K562 (cell line): ENCODE measurements around the gene METTL8. TPM values are rescaled to one million over a fixed set of nuclear protein-coding genes. Genes with fewer than 3 reads are reported as not detected.
A peak's percentile ranks its signal among the peaks of the same experiment; 100 is the strongest.
"Not testable (repeated sequence)": the region's sequence is repeated elsewhere in the genome, so short reads cannot be mapped to it uniquely, and the experiment has no call there.

Source experiments
- ATAC-seq: fragments of 200-7000 bp; cut with Tn5 transposase; 3 replicates; pipeline ENCODE4 v1.9.1; 2020; ENCODE audit warnings: moderate library complexity
- BruUV-seq: library from RNA; stranded (reverse); fragments of 400-500 nt; replicated peaks from 2 replicates; lab custom pipeline; 2021; lab: Mats Ljungman, UMichigan
- CTCF ChIA-PET: fragments of 300-600 bp; formaldehyde crosslinking; extraction: SDS; loops from one replicate; lab custom pipeline; 2021; ENCODE audit warnings: low intra/inter-chr PET ratio; lab: Yijun Ruan, JAX
- POLR2A ChIA-PET: fragments of 300-600, 350-650 bp; sonication (Branson Sonifier 250); formaldehyde crosslinking; extraction: SDS; loops from one replicate; lab custom pipeline; 2021; ENCODE audit warnings: antibody characterized with exemption, inconsistent platforms; lab: Yijun Ruan, JAX
- DNase-seq, 4 experiments: peaks; one replicate each; pipeline versions ENCODE4 v3.0.0 to v3.0.0-alpha.2; 2011 to 2018; ENCODE audit warnings: low spot score in 3 of 4, mixed read lengths in 3 of 4; ENCODE audit errors: extremely low read depth in 1 of 4
- FAIRE-seq: peaks from 2 replicates; lab custom pipeline; 2011; peaks lifted over from hg19 to GRCh38; lab: Jason Lieb, UNC
- H2AFZ ChIP-seq: 2 replicates; pipeline ENCODE4 v1.6.0; 2011; ENCODE audit warnings: low read depth, low read length, control low read depth, inconsistent platforms
- H3K27ac ChIP-seq: fragments of 200-600 bp; 3 replicates; pipeline ENCODE4 v1.8.0; 2011; ENCODE audit warnings: low read depth, mild to moderate bottlenecking, control low read depth, inconsistent platforms, low read length, moderate library complexity, mixed read lengths; ENCODE audit errors: extremely low read depth
- H3K27me3 ChIP-seq, 2 experiments: fragments of 300-600 bp in 1 of 2; 2 replicates in 1 of 2; 3 replicates in 1 of 2; pipeline versions ENCODE4 v1.6.0 to v1.8.0; 2011; ENCODE audit warnings: inconsistent platforms in 2 of 2, low read length in 2 of 2, mild to moderate bottlenecking in 1 of 2, mixed read lengths in 1 of 2, moderate library complexity in 1 of 2; ENCODE audit not compliant: control insufficient read depth in 2 of 2, insufficient read depth in 2 of 2
- H3K36me3 ChIP-seq: fragments of 300-600 bp; 3 replicates; pipeline ENCODE4 v1.8.0; 2011; ENCODE audit warnings: mild to moderate bottlenecking, low read length, inconsistent platforms; ENCODE audit not compliant: control insufficient read depth, insufficient read depth
- H3K4me1 ChIP-seq, 2 experiments: fragments of 200-600 bp in 1 of 2; replicated peaks in 1 of 2; 2 replicates in 1 of 2; 3 replicates in 1 of 2; pipeline versions ENCODE4 v1.5.1 to v1.8.0; 2011; ENCODE audit warnings: inconsistent platforms in 2 of 2, low read length in 2 of 2, mild to moderate bottlenecking in 1 of 2, mixed read lengths in 1 of 2, moderate library complexity in 1 of 2; ENCODE audit not compliant: control insufficient read depth in 2 of 2, insufficient read depth in 2 of 2
- H3K4me2 ChIP-seq: 2 replicates; pipeline ENCODE4 v1.6.1; 2011; ENCODE audit warnings: low read length, control low read depth, inconsistent platforms, mixed read lengths; ENCODE audit not compliant: insufficient read depth
- H3K4me3 ChIP-seq: fragments of 200-600 bp; sonication (generic), shearing (Covaris generic); 2 replicates; pipeline ENCODE4 v1.5.1; 2016; ENCODE audit warnings: control low read depth, inconsistent platforms
- H3K79me2 ChIP-seq: fragments of 200-600 bp; 3 replicates; pipeline ENCODE4 v1.8.0; 2011; ENCODE audit warnings: low read length, inconsistent platforms; ENCODE audit not compliant: control insufficient read depth, insufficient read depth
- H3K9ac ChIP-seq, 2 experiments: 2 replicates each; pipeline versions ENCODE4 v1.6.0 to v1.6.1; 2011; ENCODE audit warnings: low read depth in 2 of 2, low read length in 2 of 2, control low read depth in 1 of 2, inconsistent platforms in 1 of 2, mild to moderate bottlenecking in 1 of 2, mixed read lengths in 1 of 2; ENCODE audit not compliant: insufficient read depth in 1 of 2
- H3K9me1 ChIP-seq: one replicate; pipeline ENCODE4 v1.6.0; 2011; ENCODE audit warnings: inconsistent platforms, mild to moderate bottlenecking, low read length, moderate library complexity; ENCODE audit not compliant: control insufficient read depth, insufficient read depth
- H3K9me3 ChIP-seq: replicated peaks from 2 replicates; pipeline ENCODE4 v1.5.1; 2011; ENCODE audit warnings: low read depth, low read length, inconsistent platforms; ENCODE audit not compliant: control insufficient read depth, insufficient read depth
- H4K20me1 ChIP-seq: replicated peaks from 2 replicates; pipeline ENCODE4 v1.6.1; 2011; ENCODE audit warnings: low read length, inconsistent platforms, mixed read lengths; ENCODE audit not compliant: control insufficient read depth, insufficient read depth
- ARID1B ChIP-seq: fragments of 450-650 bp; IDR thresholded peaks from 2 replicates; pipeline ENCODE4 v1.6.1; 2016; ENCODE audit warnings: antibody characterized with exemption, mild to moderate bottlenecking, inconsistent platforms
- ARID3A ChIP-seq: IDR thresholded peaks from 2 replicates; pipeline ENCODE4 v1.6.1; 2012; ENCODE audit warnings: low read depth, low read length, improper control_type of control experiment, borderline replicate concordance
- CBFA2T2 ChIP-seq: fragments of 450-650 bp; conservative IDR thresholded peaks from 2 replicates; pipeline ENCODE4 v1.6.1; 2017; ENCODE audit warnings: mild to moderate bottlenecking
- CBFA2T3 ChIP-seq: fragments of 450-650 bp; IDR thresholded peaks from 2 replicates; pipeline ENCODE4 v1.6.1; 2017
- CC2D1A ChIP-seq: fragments of 450-650 bp; IDR thresholded peaks from 2 replicates; pipeline ENCODE4 v1.6.1; 2017; ENCODE audit warnings: mild to moderate bottlenecking
- CHAMP1 ChIP-seq: fragments of 450-650 bp; IDR thresholded peaks from 2 replicates; pipeline ENCODE4 v1.6.1; 2016; ENCODE audit warnings: mild to moderate bottlenecking
- CHD2 ChIP-seq: IDR thresholded peaks from 2 replicates; pipeline ENCODE4 v1.6.1; 2011; ENCODE audit warnings: low read depth, low read length
- DPF2 ChIP-seq: fragments of 450-650 bp; IDR thresholded peaks from 2 replicates; pipeline ENCODE4 v1.6.1; 2016
- EGR1 ChIP-seq: fragments of 450-650 bp; conservative IDR thresholded peaks from 2 replicates; pipeline ENCODE4 v1.6.1; 2017; ENCODE audit warnings: mild to moderate bottlenecking
- HDAC2 ChIP-seq: fragments of 450-650 bp; IDR thresholded peaks from 2 replicates; pipeline ENCODE4 v1.6.1; 2016; ENCODE audit warnings: mild to moderate bottlenecking
- JUND ChIP-seq, 2 experiments: IDR thresholded peaks; 2 replicates in 1 of 2; 3 replicates in 1 of 2; pipeline ENCODE4 v1.6.1; 2011; ENCODE audit warnings: borderline replicate concordance in 2 of 2, low read depth in 2 of 2, low read length in 2 of 2, improper control_type of control experiment in 1 of 2, missing biosample characterization in 1 of 2, missing genetic modification characterization in 1 of 2, missing genetic modification reagents in 1 of 2
- KLF16 ChIP-seq: IDR thresholded peaks from 2 replicates; pipeline ENCODE4 v1.6.1; 2016; ENCODE audit warnings: antibody characterized with exemption
- L3MBTL2 ChIP-seq: fragments of 450-650 bp; IDR thresholded peaks from 2 replicates; pipeline ENCODE4 v1.6.1; 2016; ENCODE audit warnings: mild to moderate bottlenecking, moderate library complexity
- NCOR1 ChIP-seq: fragments of 450-650 bp; IDR thresholded peaks from 2 replicates; pipeline ENCODE4 v1.6.1; 2016; ENCODE audit warnings: mild to moderate bottlenecking, moderate library complexity
- SMARCA4 ChIP-seq: fragments of 450-650 bp; IDR thresholded peaks from 2 replicates; pipeline ENCODE4 v1.6.1; 2016
- TAL1 ChIP-seq: fragments of 450-650 bp; IDR thresholded peaks from 2 replicates; pipeline ENCODE4 v1.6.1; 2016; ENCODE audit warnings: mild to moderate bottlenecking
- TCF3 ChIP-seq: sonication (generic); formaldehyde crosslinking; IDR thresholded peaks from 2 replicates; pipeline ENCODE4 v1.4.0; 2020; ENCODE audit warnings: mild to moderate bottlenecking, missing genetic modification reagents
- TEAD4 ChIP-seq, 2 experiments: sonication (generic) in 1 of 2; formaldehyde crosslinking in 1 of 2; IDR thresholded peaks; 2 replicates each; pipeline versions ENCODE4 v1.6.1 to v1.8.0; 2012 to 2022; ENCODE audit warnings: borderline replicate concordance in 1 of 2, inconsistent platforms in 1 of 2, low read length in 1 of 2, mild to moderate bottlenecking in 1 of 2, missing genetic modification reagents in 1 of 2
- TRIM24 ChIP-seq, 2 experiments: fragments of 450-650 bp; IDR thresholded peaks; 2 replicates each; pipeline ENCODE4 v1.6.1; 2016
- ZNF384 ChIP-seq: IDR thresholded peaks from 2 replicates; pipeline ENCODE4 v1.6.1; 2012; ENCODE audit warnings: low read depth, low read length, improper control_type of control experiment
- WGBS: fragments of 100-300 bp; shearing (Covaris generic); methylation state at CpG from one replicate; pipeline ENCODE4 v1.1.6; 2016; ENCODE audit warnings: low coverage, mixed read lengths; ENCODE audit not compliant: insufficient coverage; ENCODE audit errors: missing lambda C conversion rate; 5-methylcytosine and 5-hydroxymethylcytosine counted together
- in situ Hi-C: fragments of 300-500 bp; cut with MboI; formaldehyde crosslinking; loops from 4 replicates; pipeline ENCODE4 v1.15.0; 2018; ENCODE audit warnings: inconsistent platforms, mixed read lengths
- intact Hi-C: fragments of 100-400 bp; cut with micrococcal nuclease; formaldehyde crosslinking; loops from 2 replicates; pipeline ENCODE4 v1.14.2; 2022
- polyA plus RNA-seq, 8 experiments: library from polyadenylated mRNA; depleted of rRNA in 4 of 8; stranded (reverse) in 5 of 8; unstranded in 3 of 8; fragments of >200 nt; fragmentation: Nextera tagmentation in 2 of 8; fragmentation: Illumina TruSeq in 1 of 8; extraction: Ambion mirVana in 2 of 8; extraction: Trizol in 1 of 8; gene quantifications; 2 replicates each; pipeline versions ENCODE4 v1.2.1 to v1.2.3, GENCODE V29; 2011 to 2014; ENCODE audit warnings: inconsistent platforms in 1 of 8, missing spikeins in 1 of 8
- total RNA-seq, 7 experiments: library from RNA; depleted of rRNA in 6 of 7; stranded (reverse); fragments of >200 nt in 6 of 7; fragmentation: Illumina TruSeq in 2 of 7; extraction: Trizol in 2 of 7; gene quantifications; 2 replicates each; pipeline versions ENCODE4 v1.2.1 to v1.2.3, GENCODE V29; 2011 to 2021; ENCODE audit warnings: low replicate concordance in 1 of 7

The METTL8 gene
- total and polyA plus RNA-seq, 9 of the 15 experiments (the other 6 are each of a cell fraction or from before 2014, with no cell fraction given), result 12.9 to 52.6 (median 33.7) TPM

GRCh38 chr2:171414645-171415044 is 19.1 kb downstream of the METTL8 start:
- intact Hi-C loops (loop anchor here (5.0 to 10.0 kb wide), 2 partner anchors 162 to 330 kb away; no protein-coding TSS in a partner anchor), in situ Hi-C loops (loop anchor here (5.0 kb wide), 1 partner anchor 442 kb away; no protein-coding TSS in a partner anchor)
- not testable (repeated sequence) for FAIRE-seq; H3K9me1 ChIP-seq; H3K36me3 ChIP-seq; H3K9me3 ChIP-seq; TF ChIP-seq JUND (tag; IDR thresholded peaks at IDR 0.05; ENCODE audit: borderline replicate concordance, low read depth, low read length); TEAD4 (CRISPR knock-in tag; IDR thresholded peaks at IDR 0.05; ENCODE audit: borderline replicate concordance)
- peaks cover 0 to 16% of the 10 kb centered on the region in 2 experiments; a peak in 3 of 5 replicates for H3K4me1 ChIP-seq
- peak in 1 of 4 experiments; percentile 58 for DNase-seq
- peaks cover 32% of the 10 kb centered on the region for H3K79me2 ChIP-seq
- 0 out of 2 replicates have a peak, but pooled peaks have one; percentile 18 for TF ChIP-seq HDAC2
- peak; percentile 63 for TF ChIP-seq ARID1B
- peak in 1 of 2 experiments; percentile 29; a peak in 1 of 4 replicates for TF ChIP-seq TRIM24 (IDR thresholded peaks at IDR 0.05)
- TF ChIP-seq SMARCA4, result peak; percentile 40; the same call in 1 of the 2 replicates
- peak; percentile 58 for TF ChIP-seq EGR1
- TF ChIP-seq L3MBTL2, result 0 out of 2 replicates have a peak, but pooled peaks have one; percentile 21
- peak; percentile 51 for TF ChIP-seq CBFA2T2
- 0 out of 2 replicates have a peak, but pooled peaks have one; percentile 27 for TF ChIP-seq KLF16
- TF ChIP-seq ZNF384, result peak; percentile 20; the same call in 1 of the 2 replicates
- TF ChIP-seq CC2D1A, result 0 out of 2 replicates have a peak, but pooled peaks have one; percentile 46
- peak; percentile 65 for TF ChIP-seq TAL1
- TF ChIP-seq TCF3 (CRISPR knock-in tag), result peak; percentile 69
- 0 out of 2 replicates have a peak, but pooled peaks have one; percentile 43 for TF ChIP-seq CHAMP1
- peak; percentile 70; the same call in 1 of the 2 replicates for TF ChIP-seq ARID3A
- peak; percentile 51 for TF ChIP-seq DPF2
- peak; percentile 11; the same call in 1 of the 2 replicates for TF ChIP-seq NCOR1
- TF ChIP-seq CHD2, result peak; percentile 86
- TF ChIP-seq CBFA2T3, result peak; percentile 73
- TF ChIP-seq JUND (IDR thresholded peaks at IDR 0.05; ENCODE audit: borderline replicate concordance, low read depth, low read length), result peak; percentile 29; the same call in 1 of the 2 replicates
- peak; percentile 68 for TF ChIP-seq TEAD4 (IDR thresholded peaks at IDR 0.05; ENCODE audit: low read length)
- TF ChIP-seq, all 486 proteins: peak for 20; not testable (repeated sequence) for 466
- not testable (repeated sequence) for H3K27ac ChIP-seq, H3K4me2 ChIP-seq, H3K9ac ChIP-seq, H3K27me3 ChIP-seq, H2AFZ ChIP-seq, H4K20me1 ChIP-seq, BruUV-seq, H3K4me3 ChIP-seq
- POLR2A ChIA-PET, result interaction anchor here (0.6 to 1.2 kb wide), 9 partner anchors 9 to 328 kb away, joined by 3 to 4 read pairs (median 3); partner anchors contain the start of genes DCAF17 and METTL8
- WGBS, result 16% methylated on average over 4 of the region's 4 CpGs
- ATAC-seq, result peak; percentile 18; the same call in 2 of the 3 replicates
- CTCF ChIA-PET, result interaction anchor here (1.1 to 2.7 kb wide), 2 partner anchors 441 to 447 kb away, joined by 4 to 25 read pairs; no protein-coding TSS in a partner anchor
